Body of pancreas (tissue), 4 donors: ENCODE data around the gene SLC7A1.

Experiments used
- POLR2A ChIP-seq, 3 donors: fragments of 450-650 bp; IDR thresholded peaks; one replicate each; pipeline ENCODE4 v1.6.1; 2016; ENCODE audit warnings: antibody characterized with exemption in 3 of 3, mild to moderate bottlenecking in 2 of 3
- TF ChIP-seq, protein P1 (sequence below), 7 experiments: fragments of 450-650 bp in 4 of 7; fragments of 200-600 bp in 3 of 7; sonication (generic) in 3 of 7; IDR thresholded peaks; one replicate each; pipeline ENCODE4 v1.5.1; 2016 to 2019; ENCODE audit warnings: antibody characterized with exemption in 7 of 7

DNA sequence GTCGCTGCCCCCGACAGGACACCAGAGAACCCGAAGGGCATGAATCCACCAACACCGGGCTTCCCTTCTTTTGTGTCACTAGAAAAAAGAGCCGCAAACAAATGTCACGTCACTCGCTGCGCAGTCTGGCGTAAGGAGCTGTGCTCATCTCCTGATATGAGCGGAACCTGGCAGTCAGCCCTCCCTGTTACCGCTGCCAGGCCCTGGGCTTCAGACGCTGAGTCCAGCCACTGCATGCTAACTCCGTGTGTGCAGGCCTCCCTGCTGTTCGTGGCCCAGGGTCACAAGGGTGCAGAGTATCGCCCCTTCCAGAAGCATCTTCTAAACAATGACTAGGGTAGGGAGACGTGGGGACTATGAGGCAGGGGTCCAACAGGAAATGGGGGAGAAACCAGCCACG is 71.3 kb downstream of the SLC7A1 start:
- TF ChIP-seq, protein P1, sequence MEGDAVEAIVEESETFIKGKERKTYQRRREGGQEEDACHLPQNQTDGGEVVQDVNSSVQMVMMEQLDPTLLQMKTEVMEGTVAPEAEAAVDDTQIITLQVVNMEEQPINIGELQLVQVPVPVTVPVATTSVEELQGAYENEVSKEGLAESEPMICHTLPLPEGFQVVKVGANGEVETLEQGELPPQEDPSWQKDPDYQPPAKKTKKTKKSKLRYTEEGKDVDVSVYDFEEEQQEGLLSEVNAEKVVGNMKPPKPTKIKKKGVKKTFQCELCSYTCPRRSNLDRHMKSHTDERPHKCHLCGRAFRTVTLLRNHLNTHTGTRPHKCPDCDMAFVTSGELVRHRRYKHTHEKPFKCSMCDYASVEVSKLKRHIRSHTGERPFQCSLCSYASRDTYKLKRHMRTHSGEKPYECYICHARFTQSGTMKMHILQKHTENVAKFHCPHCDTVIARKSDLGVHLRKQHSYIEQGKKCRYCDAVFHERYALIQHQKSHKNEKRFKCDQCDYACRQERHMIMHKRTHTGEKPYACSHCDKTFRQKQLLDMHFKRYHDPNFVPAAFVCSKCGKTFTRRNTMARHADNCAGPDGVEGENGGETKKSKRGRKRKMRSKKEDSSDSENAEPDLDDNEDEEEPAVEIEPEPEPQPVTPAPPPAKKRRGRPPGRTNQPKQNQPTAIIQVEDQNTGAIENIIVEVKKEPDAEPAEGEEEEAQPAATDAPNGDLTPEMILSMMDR (IDR thresholded peaks at IDR 0.05), result no peak
- TF ChIP-seq POLR2A (IDR thresholded peaks at IDR 0.05), result no peak
